Stimulated activated CD4-positive, alpha-beta T cell treated with anti-CD3 and anti-CD28 coated beads, Interleukin-2, amount 100 ng/mL, for 24 hours (primary cell): ENCODE measurements around the gene TARM1.
"Not testable (repeated sequence)": the region's sequence is repeated elsewhere in the genome, so short reads cannot be mapped to it uniquely, and the experiment has no call there.

Experiments
- DNase-seq, 2 donors: peaks; one replicate each; pipeline ENCODE4 v3.0.0-alpha.2; 2020

TARM1 gene

DNA sequence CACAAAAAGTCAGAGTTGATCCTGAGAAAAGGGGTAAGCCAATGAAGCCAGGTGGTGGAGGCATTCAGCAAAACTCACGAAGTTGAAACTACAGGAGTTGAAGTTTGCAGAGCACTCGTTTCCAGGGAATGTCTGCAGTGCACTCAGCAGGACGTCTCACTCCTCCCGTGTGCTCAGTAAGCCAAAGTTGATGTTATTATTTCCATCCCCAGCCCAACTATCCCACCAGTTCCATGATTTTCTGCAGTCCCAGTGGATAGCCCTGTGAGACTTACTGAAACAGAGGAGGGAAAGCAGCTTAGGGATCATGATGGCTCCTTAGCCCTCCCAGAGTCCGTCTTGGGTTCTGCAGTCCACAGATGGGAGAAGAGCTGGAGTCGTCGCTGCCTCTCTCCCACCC, at the start of gene TARM1:
TARM1 (minus strand) TSS at position 334 of the 400 bp plus-strand sequence; CDS start at position 309, 25 bp downstream.
- no peak for DNase-seq

DNA sequence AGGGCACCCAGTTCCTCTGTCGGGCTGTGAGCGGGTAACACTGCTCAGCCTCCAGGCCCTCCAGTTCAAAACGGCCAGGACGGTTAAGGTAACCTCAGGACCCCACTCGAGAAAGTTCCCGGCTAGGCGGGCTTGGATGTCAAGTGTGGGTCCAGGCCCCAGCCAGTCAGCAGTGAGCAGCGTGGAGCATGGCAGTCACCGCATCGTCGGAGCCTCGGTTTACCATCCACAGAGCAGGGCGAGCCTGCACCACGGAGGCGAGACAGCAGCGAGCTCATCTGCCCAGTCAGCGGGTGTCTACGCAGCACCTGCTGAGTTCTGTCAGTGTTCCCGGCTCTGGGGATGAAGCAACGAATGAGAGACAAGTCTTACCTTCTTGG, 48.4 kb upstream of the TARM1 start:
- no peak for DNase-seq

DNA sequence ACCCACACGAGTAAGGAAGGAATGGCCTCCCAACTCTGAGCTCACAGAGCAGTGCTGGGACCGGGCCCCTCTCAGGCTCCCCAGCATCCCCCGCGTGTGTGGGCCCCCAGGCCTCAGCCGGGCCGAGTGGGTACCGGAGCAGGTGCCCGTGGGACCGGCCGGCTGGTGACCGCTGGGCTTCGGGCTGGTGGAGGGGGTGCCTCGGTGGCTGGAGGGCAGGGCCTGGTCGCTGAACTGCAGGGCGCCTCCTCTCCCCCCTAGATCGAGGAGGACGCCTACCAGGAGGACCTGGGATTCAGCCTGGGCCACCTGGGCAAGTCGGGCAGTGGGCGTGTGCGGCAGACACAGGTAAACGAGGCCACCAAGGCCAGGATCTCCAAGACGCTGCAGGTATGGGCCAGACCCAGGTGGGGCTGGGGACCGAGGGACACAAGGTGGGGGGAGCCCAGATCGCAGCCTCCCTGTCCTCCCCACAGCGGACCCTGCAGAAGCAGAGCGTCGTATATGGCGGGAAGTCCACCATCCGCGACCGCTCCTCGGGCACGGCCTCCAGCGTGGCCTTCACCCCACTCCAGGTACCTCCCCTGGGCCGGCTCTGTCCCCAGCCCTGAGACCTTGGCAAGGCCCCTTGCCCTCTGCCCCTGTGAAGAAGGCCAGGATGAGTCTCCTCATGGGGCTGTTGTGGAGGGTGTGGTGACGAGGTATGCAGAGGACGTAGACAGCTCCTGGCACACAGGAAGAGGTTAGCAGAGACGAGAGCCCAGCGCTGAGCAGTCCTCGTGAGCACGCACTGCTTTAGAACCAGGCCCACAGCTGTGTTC, 47.8 kb upstream of the TARM1 start:
- no peak for DNase-seq

DNA sequence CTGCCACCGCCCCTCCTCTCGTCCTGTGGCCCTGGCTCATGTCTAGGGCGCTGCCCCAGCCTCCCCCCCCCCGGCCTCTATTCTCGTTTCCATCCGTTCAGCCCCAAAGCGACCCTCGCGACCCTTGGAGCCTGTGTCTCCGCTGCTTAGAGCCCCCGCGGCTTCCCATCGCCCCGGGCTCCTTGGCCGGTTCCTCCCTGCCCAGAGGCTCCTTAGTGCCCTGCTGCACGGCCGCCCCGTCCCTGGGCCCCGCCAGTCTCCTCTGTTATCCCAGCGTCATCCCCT, 47.2 kb upstream of the TARM1 start:
- DNase-seq, result no peak

DNA sequence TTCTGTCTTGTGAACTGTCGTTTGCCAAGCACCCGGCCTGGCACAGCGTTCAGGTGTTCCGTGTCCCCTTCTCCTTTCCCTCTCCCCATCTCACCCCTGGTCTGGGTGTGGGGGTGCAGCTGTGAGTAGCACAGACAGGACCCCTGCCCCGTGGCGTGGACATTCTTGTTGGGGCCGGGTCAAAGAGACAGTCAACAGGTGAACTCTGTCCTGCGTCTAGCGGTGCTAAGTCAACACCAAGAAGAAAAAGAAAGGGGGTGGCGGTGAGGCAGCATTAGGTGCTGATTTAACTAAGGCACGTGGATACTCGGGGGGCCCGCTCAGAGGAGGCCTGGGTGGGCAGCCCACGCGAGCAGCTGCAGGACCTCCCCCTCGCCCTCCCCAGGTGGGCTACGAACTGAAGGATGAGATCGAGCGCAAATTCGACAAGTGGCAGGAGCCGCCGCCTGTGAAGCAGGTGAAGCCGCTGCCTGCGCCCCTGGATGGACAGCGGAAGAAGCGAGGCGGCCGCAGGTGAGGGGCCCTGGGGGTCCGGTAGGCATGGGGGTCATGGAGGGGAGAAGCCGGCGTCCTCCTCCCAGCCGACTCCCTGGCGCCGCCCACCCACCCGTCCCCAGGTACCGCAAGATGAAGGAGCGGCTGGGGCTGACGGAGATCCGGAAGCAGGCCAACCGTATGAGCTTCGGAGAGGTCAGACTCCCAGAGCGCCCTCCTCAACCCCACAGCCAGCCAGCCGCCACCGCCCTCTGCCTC, 46.7 kb upstream of the TARM1 start:
- no peak for DNase-seq

DNA sequence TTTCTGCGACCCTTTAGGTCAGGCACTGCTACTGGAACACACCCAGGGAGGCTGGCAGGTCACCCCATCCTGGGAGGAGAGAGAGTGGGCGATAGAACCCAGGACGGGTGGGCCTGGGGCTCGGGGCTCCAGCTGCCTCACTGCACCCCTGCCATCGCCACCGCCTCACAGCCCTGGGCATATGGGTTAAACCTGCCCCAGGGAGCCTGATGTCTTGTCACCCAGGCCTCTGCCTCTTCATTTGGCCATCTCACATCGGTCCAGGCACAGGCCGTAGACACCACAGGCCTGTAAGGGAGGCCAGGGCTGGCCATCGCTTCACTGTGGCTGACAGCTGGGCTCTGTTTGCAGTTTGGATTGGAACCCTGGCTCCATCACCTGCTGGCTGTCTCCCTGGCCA, 44.5 kb upstream of the TARM1 start:
- no peak for DNase-seq

DNA sequence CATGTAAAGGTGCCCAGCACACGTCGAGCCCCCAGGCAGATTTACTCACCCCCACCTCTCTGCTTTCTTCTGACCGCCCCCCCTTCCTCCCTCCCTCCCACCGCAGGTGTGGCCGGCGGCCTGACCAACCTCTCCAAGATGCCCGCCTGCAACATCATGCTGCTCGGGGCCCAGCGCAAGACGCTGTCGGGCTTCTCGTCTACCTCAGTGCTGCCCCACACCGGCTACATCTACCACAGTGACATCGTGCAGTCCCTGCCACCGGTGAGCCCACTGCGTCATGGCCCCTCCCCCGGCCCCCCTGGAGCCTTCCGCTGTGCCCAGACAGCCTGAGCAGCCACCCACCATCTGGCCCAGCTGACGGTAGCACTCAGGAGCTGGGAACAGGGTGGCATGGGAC, 43.2 kb upstream of the TARM1 start:
- DNase-seq, result no peak

DNA sequence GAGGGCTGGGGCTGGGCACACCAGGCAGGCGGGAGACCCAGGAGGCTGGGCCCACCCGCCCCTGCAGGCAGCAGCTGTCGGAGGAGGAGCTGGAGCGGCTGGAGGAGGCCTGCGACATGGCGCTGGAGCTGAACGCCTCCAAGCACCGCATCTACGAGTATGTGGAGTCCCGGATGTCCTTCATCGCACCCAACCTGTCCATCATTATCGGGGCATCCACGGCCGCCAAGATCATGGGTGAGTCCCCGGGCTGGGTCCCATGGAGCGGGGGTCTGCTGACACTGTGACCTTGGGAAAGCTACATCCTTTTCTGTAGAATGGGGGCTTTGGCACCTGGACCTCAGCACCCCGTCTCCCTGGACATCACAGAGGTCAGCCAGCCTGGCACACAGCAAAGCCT, 42.5 kb upstream of the TARM1 start:
- DNase-seq, result no peak

DNA sequence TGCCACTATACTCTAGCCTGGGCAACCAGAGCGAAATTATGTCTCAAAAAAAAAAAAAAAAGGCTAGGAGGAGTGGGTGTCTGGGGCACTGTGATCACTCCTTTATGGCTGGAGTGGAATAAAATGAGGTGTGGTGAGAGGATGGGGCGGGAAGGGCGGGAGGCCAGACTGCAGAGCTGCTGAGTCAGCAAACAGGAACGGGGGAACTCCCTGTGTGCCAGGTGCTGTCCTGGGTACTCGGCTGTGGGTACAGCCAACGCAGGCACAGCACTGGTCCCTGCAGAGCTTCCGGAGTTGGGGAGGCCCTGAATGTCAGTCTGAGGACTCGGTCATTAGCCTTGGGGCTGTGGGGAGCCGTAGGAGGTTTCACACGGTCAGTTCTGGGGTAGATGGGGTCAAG, 40.1 kb upstream of the TARM1 start:
- no peak for DNase-seq

DNA sequence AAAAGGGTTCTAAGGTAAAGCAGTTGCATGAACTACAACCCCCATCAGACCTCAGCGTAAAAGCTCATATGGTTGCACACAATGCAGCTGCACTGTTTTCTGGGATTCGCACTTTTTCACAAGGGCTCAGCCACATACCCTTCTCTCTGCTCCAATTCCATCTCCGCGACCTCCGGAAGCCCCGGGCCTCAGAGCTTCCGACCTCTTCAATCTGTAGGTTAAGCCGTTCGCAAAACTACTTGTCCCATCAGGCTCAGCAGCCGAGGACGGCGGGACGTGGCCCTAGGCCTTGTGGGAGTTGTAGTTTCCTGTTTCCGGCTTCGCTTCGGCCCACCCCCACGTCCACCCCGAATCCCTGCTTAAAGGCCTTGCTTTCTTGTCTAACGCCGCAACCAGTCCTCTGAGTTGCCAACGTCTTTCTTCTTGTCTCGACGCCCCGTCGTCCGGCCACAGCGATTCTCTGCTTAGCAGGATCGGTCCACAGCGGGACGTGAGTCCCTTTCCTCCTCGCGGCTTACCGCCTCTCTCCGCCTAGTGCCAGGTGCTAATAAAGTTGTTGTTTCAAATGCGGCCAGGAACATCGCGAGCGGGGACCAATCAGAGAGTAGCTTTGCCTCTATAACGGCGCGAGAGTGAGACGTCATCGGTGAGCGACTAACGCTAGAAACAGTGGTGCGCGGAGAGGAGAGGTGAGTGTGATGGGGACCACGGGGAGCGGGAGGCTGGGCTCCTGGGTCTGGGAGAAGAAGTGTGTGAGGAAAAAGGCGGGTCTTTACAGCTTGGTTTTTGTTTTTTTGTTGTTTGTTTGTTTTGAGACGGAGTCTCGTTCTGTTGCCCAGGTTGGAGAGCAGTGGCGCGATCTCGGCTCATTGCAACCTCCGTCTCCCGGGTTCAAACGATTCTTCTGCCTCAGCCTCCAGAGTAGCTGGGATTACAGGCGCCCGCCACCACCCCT, 34.2 kb upstream of the TARM1 start, which contains the start of the genes PRPF31 and TFPT:
PRPF31 (plus strand) TSS at position 646 of the 955 bp plus-strand sequence. CDS start 2,525 bp downstream, outside the sequence.
TFPT (minus strand) TSS at position 549 of the 955 bp plus-strand sequence; CDS start at position 161, 388 bp downstream.
- peak; percentile 95 to 97 for DNase-seq

DNA sequence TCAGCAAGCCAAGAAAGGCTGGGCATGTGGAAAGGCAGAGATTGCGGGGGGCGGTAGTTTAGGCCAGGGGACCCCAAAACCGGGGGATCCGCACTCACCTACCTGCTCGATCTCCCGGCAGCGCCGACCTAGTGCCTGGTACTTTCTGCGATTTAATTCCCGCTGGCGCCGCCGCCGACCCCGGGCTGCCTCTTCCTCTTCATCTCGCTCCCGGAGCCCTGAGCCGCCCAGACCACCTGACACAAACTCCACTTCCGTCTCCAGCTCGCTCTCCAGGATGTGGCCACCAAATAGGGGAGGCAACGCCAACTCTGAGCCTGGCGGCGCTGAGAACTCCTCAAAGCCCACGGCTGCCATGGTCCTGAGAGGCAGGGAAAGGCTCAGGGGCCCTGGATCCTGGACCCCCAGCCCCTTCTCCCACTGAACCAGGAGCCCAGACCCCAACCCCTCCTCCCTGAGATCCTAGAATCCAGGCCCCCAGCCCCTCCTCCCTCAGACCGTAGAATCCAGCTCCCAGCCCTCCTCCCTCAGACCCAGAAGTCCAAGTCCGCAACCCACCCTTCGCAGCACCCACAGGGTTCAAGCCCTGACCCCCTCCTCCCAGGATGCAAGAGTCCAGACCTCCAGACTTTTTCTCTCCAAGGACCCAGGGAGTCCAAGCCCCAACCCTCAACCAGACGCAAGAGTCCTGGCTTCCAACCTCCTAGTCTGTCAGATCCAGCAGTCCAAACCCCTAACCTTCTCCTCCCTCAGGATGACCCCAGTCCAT, 33.4 kb upstream of the TARM1 start:
- DNase-seq, result peak; percentile 44 to 57

DNA sequence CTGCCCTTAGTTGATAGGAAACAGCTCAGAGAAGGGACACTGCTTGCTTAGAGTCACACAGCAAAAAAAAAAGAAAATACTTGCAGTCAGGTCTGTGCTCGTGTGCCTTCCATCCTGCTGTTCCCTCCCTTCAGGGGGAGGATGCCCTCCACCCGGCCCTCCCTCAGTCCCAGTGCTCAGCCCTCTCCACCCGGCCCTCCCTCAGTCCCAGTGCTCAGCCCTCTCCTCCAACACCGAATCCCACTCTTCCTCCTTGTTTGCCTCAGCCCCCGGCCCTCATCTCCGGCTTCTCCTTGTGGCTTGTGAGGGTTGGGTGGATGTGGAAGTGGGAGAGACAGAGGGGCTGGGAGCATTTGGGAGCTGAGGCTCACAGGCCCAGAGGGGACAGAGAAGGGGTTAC, 28.5 kb upstream of the TARM1 start:
- no peak for DNase-seq

DNA sequence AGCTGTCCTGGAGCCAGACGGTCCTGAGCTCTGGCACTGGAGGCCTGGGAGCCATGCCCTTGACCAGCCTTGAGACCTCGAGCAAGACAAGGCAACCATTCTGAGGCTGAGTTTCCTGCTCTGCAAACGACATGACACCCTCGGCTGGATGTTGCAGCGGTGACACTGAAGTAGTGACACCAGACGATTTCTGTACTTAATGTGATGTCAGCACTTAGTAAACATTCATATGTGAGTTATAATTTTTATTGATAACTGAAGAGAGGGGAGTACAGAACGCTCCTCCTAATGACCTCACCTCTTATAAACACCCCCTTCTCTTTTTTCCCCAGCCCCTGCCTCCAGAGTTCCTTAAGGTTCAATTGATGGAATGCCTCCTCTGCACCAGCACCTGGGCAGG, 27.3 kb upstream of the TARM1 start:
- DNase-seq, result no peak

DNA sequence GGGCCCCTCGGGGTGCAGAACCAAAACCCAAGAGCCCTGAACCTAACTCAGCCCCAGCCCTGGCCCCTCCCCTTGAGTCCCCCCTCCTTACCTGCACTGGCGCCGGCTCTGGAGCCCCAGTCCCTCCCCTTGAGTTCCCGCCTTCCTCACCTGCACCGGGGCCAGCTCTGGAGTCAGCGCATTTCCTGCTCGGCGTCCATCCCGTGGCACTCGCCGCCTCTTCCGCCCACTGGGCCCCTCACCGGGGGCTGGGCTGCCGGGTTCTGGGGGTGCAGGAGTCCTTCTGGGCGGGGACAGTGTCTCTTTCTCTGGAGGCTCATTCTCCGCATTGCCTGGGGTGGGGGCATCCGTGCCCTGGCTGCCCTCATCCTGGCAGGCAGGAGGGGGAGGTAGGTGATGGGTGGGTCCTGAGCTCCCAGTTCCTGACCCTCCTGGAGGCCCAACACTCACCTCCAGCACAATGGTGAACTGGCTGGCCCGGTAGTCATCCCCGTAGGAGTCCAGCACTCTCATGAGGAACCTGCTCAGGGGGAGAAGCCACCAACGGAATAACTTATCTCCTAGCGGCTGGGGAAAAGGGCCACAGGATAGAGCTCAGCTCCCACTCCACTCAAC, 26.8 kb upstream of the TARM1 start:
- DNase-seq, result no peak

DNA sequence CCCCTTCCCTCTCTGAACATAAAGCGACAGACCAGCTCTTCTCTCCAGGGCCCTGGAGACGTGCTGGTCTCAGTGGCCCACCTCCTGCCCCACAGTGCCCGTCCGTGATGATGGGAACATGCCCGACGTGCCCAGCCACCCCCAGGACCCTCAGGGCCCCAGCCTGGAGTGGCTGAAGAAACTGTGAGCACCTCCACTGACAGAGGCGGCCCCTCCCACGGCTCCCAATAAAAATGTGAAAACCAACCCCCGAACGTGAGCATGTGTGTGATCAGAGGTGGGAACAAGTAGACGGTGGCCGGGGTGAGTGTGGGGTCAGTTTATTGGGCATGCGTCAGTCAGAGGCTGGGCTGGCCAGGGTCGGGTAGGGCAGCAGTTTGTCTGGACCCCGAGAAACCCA, 25.6 kb upstream of the TARM1 start:
- DNase-seq, result no peak

DNA sequence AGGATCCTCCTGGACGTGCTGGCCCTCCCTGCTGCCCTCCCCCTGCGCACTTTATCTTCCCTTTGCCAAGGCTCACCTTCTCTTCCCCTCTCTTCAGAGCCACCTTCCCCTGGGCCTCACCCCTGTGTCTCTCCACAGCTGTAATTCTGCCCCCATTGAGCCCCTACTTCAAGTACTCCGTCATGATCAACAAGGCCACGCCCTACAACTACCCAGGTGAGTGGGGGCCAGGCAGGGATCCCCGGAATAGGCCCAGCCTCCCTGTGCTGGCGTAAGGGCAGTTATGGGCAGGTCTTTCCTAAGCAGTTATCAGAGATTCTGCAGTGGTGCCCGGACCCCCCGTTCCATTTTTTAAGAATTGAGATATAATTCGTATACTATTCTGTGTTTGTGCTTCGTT, 24.6 kb upstream of the TARM1 start:
- no peak for DNase-seq

DNA sequence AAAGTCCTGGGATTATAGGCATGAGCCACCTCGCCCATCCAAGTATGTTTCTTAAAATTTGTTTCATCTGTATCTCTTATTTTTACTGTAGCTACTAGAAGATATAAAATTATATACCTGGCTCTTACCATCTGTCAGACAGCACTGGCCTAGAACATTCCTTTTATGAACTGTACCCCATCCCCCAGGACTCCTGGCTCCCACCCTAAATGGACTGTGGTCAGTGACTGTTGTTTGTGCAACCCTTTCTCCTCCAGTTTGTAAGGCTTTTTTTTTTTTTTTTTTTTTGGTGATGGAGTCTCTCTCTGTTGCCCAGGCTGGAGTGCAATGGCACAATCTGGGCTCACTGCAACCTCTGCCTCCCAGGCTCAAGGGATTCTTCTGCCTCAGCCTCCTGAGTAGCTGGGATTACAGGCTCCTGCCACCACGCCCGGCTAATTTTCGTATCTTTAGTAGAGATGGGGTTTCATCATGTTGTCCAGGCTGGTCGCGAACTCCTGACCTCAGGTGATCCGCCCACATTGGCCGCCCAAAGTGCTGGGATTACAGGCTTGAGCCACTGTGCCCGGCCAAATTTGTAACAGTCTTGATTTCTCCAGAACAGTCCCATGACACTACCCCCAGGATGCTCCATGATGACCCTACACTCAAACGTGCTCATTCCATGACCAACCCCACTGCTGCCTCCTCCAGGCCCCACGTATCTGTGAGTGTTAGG, 24.0 kb upstream of the TARM1 start:
- DNase-seq, result no peak

DNA sequence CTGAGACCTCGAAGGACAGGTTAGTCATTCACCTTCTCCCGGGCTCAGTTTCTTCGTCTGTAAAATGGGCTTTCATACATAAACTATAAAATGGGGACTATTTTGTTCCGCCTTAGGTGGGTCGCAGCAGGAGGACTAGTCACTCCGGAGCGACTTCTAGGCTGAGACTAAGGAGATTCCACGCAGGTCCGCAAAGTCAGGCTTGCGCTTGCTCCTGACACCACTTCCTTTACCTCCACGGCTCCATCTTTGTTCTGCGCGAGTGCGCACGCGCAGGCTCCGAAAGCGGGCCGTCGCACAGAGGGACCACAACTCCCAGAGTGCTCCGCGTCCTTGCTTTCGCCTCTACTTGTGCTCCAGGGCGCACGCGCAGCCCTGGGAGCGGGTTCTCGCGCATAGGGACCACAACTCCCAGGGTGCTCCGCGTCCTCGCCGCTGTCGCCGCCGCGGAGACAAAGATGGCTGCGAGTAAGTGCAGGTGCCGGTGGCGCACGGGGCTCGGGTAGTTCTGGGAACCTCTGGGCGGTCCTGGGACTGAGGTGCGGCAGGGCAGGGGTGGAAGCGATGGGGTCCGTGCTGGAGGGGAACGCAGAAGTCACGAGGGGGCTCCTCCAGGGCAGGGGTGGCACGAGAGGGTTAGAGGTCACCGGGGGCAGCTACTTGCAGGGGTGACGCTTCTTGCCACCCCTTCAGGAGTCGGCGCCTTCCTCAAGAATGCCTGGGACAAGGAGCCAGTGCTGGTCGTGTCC, 21.4 kb upstream of the TARM1 start, which contains the start of gene NDUFA3:
NDUFA3 (plus strand) TSS at position 435 of the 749 bp plus-strand sequence; CDS start at position 459, 24 bp downstream.
- peak; percentile 96 to 97 for DNase-seq

DNA sequence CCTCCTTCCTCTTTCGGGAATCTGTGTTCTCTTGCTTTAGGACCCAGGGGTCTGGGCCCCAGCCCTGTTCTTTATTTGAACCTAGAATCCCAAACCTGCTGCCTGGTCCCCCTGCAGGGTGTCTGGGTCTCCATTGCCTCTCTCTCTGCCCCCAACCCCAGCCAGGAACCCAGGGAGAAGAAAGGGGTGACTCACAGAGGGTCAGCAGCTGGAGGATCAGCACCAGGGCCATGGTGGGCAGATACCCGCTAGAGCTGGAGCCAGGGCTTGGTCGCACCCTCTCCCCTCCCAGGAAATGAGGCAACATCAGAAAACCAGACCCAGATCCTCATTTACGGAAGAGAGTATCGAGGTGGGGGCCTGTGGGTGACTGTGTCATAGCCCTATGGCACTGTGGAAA, 19.4 kb upstream of the TARM1 start, which contains the start of gene OSCAR:
OSCAR (minus strand) TSS at position 243 of the 400 bp plus-strand sequence; CDS start at position 232, 11 bp downstream.
- no peak for DNase-seq

DNA sequence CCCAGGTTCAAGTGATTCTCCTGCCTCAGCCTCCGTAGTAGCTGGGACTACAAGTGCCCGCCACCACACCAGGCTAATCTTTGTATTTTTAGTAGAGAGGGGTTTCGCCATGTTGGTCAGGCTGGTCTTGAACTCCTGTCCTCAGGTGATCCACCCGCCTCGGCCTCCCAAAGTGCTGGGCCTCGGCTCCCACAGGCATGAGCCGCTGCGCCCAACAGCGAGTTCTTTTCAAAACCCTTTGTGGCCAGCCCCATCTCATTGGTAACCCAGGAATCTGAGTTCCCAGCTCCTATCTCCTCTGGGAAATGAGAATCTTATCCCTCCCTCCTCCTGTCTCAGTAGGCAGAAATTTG, 18.7 kb upstream of the TARM1 start:
- not testable (repeated sequence) for DNase-seq
